Endothelial cell of umbilical vein (primary cell): Measurements from ENCODE around the gene CHRNA3.

Experiments used
- CTCF ChIP-seq, 2 donors: IDR thresholded peaks; 1 replicate in 1 of 2; 2 replicates in 1 of 2; pipeline ENCODE4 v1.5.1; 2011; ENCODE audit warnings: low read length in 2 of 2, mild to moderate bottlenecking in 2 of 2, moderate library complexity in 2 of 2, control low read depth in 1 of 2, inconsistent platforms in 1 of 2, low read depth in 1 of 2; ENCODE audit not compliant: insufficient read depth in 1 of 2; ENCODE audit errors: extremely low read depth in 1 of 2
- MYC ChIP-seq: IDR thresholded peaks from one replicate; pipeline ENCODE4 v1.6.1; 2011; ENCODE audit warnings: mild to moderate bottlenecking, low read depth, low read length

GRCh38 chr15:78571382-78571781 is 49.4 kb downstream of the CHRNA3 start:
- TF ChIP-seq CTCF (IDR thresholded peaks at IDR 0.05; ENCODE audit: extremely low read depth in 1 of 2, insufficient read depth in 1 of 2, low read depth in 1 of 2, low read length in 2 of 2), result no peak
- TF ChIP-seq MYC, result no peak
